GM06990 (cell line): Measurements from ENCODE around the gene ARID4A.
"Not testable (repeated sequence)": the region's sequence is repeated elsewhere in the genome, so short reads cannot be mapped to it uniquely, and the experiment has no call there.

Experiments used
- DNase-seq: peaks from one replicate; pipeline ENCODE4 v3.0.0-alpha.2; 2011; ENCODE audit not compliant: insufficient read length; ENCODE audit errors: extremely low read depth
- H3K27me3 ChIP-seq: replicated peaks from 2 replicates; pipeline ENCODE4 v1.6.0; 2011; ENCODE audit warnings: low read length; ENCODE audit not compliant: control insufficient read depth, insufficient read depth
- H3K36me3 ChIP-seq: 2 replicates; pipeline ENCODE4 v1.5.1; 2011; ENCODE audit warnings: low read length; ENCODE audit not compliant: control insufficient read depth, insufficient read depth
- H3K4me3 ChIP-seq: replicated peaks from 2 replicates; pipeline ENCODE4 v1.5.1; 2011; ENCODE audit warnings: low read depth, mild to moderate bottlenecking, control low read depth, low read length
- CTCF ChIP-seq: IDR thresholded peaks from 2 replicates; pipeline ENCODE4 v1.5.1; 2011; ENCODE audit warnings: low read length, control low read depth, mild to moderate bottlenecking, inconsistent platforms; ENCODE audit not compliant: insufficient read depth, poor library complexity, severe bottlenecking

The ARID4A gene

GRCh38 chr14:58415636-58416547 is 117.5 kb downstream of the ARID4A start:
- no peak overlapping the region for H3K4me3 ChIP-seq
- DNase-seq, result no peak
- TF ChIP-seq CTCF, result no peak
- no peaks in the 10 kb centered on the region for H3K27me3 ChIP-seq
- peaks cover 8% of the 10 kb centered on the region for H3K36me3 ChIP-seq

DNA sequence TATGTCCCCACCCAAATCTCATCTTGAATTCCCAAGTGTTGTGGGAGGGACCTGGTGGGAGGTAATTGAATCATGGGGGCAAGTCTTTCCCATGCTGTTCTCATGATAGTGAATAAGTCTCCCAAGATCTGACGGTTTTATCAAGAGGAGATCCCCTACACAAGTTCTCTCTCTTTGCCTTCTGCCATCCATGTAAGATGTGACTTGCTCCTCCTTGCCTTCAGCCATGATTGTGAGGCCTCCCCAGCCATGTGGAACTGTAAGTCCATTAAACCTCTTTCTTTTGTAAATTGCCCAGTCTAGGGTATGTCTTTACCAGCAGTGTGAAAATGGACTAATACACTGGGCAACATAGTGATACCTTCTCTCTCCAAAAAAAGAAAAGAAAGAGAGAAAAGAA is 118.6 kb downstream of the ARID4A start:
- DNase-seq, H3K4me3 ChIP-seq, H3K36me3 ChIP-seq, H3K27me3 ChIP-seq: not testable (repeated sequence)
